OCI-LY3 (cell line): Measurements from ENCODE around the gene MTMR1.

Experiments
- H2AFZ ChIP-seq: fragments of 200-600, 300-600 bp; shearing (Covaris generic); 2 replicates; pipeline ENCODE4 v1.6.0; 2014; ENCODE audit warnings: antibody characterized with exemption, low read depth, low read length
- H3K27ac ChIP-seq: fragments of 200-600, 300-600 bp; sonication (generic); 2 replicates; pipeline ENCODE4 v1.5.1; 2014; ENCODE audit warnings: mild to moderate bottlenecking, low read length, moderate library complexity, mixed read lengths
- H3K27me3 ChIP-seq: fragments of 200-600, 300-600 bp; sonication (generic); 2 replicates; pipeline ENCODE4 v1.6.1; 2014; ENCODE audit warnings: low read depth, low read length, mixed read lengths
- H3K36me3 ChIP-seq: fragments of 200-600, 300-600 bp; sonication (generic); replicated peaks from 2 replicates; pipeline ENCODE3; 2014; ENCODE audit warnings: low read depth, low read length, mixed read lengths
- H3K4me1 ChIP-seq: fragments of 300-600, 200-600 bp; sonication (generic); 2 replicates; pipeline ENCODE4 v1.6.1; 2014; ENCODE audit warnings: low read length, mixed read lengths
- H3K4me2 ChIP-seq: fragments of 200-600, 300-600 bp; sonication (generic); 2 replicates; pipeline ENCODE4 v1.6.1; 2014; ENCODE audit warnings: low read length, mixed read lengths
- H3K4me3 ChIP-seq: fragments of 300-600, 200-600 bp; sonication (generic); 2 replicates; pipeline ENCODE4 v1.5.1; 2014; ENCODE audit warnings: antibody characterized with exemption, mild to moderate bottlenecking, low read length, moderate library complexity
- H3K79me2 ChIP-seq: fragments of 300-600, 200-600 bp; shearing (Covaris generic); 2 replicates; pipeline ENCODE4 v1.6.1; 2014; ENCODE audit warnings: mild to moderate bottlenecking, low read length, mixed read lengths
- H3K9ac ChIP-seq: fragments of 300-600, 200-600 bp; shearing (Covaris generic); 2 replicates; pipeline ENCODE4 v1.6.0; 2014; ENCODE audit warnings: mild to moderate bottlenecking, low read length, moderate library complexity
- H3K9me3 ChIP-seq: fragments of 200-600, 300-600 bp; shearing (Covaris generic); 2 replicates; pipeline ENCODE4 v1.6.1; 2014; ENCODE audit warnings: low read length, mixed read lengths; ENCODE audit not compliant: insufficient read depth
- H4K20me1 ChIP-seq: fragments of 200-600, 300-600 bp; sonication (generic); 2 replicates; pipeline ENCODE4 v1.6.1; 2016; ENCODE audit warnings: low read length, mixed read lengths; ENCODE audit not compliant: insufficient read depth
- CTCF ChIP-seq: fragments of 200-600, 300-600 bp; sonication (generic); IDR thresholded peaks from 2 replicates; pipeline ENCODE4 v1.5.1; 2014; ENCODE audit warnings: antibody characterized with exemption, low read length, low read depth
- EZH2phosphoT487 ChIP-seq: fragments of 200-600 bp; shearing (Covaris generic); IDR thresholded peaks from 2 replicates; pipeline ENCODE4 v1.6.1; 2018; ENCODE audit warnings: antibody characterized with exemption, mixed run types, low read depth

MTMR1 gene

GRCh38 chrX:150753357-150753756 is 60.2 kb downstream of the MTMR1 start:
- Histone ChIP-seq H3K79me2 (no peaks in the 10 kb centered on the region), H3K36me3 (peaks cover 3% of the 10 kb centered on the region), H4K20me1 (no peaks in the 10 kb centered on the region), H3K4me3 (no peak overlapping the region), H3K27ac (no peak overlapping the region), H3K4me1 (no peaks in the 10 kb centered on the region), H3K27me3 (no peaks in the 10 kb centered on the region), H2AFZ (no peak overlapping the region), H3K9me3 (no peaks in the 10 kb centered on the region), H3K9ac (no peak overlapping the region), H3K4me2 (no peak overlapping the region)
- no peak for TF ChIP-seq EZH2phosphoT487
- no peak for TF ChIP-seq CTCF

- no peak overlapping the region for H2AFZ ChIP-seq
- H4K20me1 ChIP-seq: no peaks in the 10 kb centered on the region
- H3K4me1 ChIP-seq: no peaks in the 10 kb centered on the region
- H3K27ac ChIP-seq: no peak overlapping the region
- H3K9me3 ChIP-seq: no peaks in the 10 kb centered on the region
- no peak overlapping the region for H3K4me3 ChIP-seq
- H3K79me2 ChIP-seq: no peaks in the 10 kb centered on the region
- H3K27me3 ChIP-seq: no peaks in the 10 kb centered on the region
- no peak overlapping the region for H3K4me2 ChIP-seq
- TF ChIP-seq EZH2phosphoT487 (no peak), CTCF (no peak)
- no peak overlapping the region for H3K9ac ChIP-seq
- peaks cover 3% of the 10 kb centered on the region for H3K36me3 ChIP-seq
These were observed 60.8 kb downstream of the MTMR1 start for GRCh38 chrX:150753968-150754367.

GRCh38 chrX:150757371-150757770 is 64.2 kb downstream of the MTMR1 start:
- Histone ChIP-seq H3K4me3 (no peak overlapping the region), H3K27ac (no peak overlapping the region), H3K36me3 (peaks cover 3% of the 10 kb centered on the region), H4K20me1 (no peaks in the 10 kb centered on the region), H3K9ac (no peak overlapping the region), H3K79me2 (no peaks in the 10 kb centered on the region), H3K4me1 (no peaks in the 10 kb centered on the region), H2AFZ (no peak overlapping the region), H3K4me2 (no peak overlapping the region), H3K27me3 (no peaks in the 10 kb centered on the region), H3K9me3 (no peaks in the 10 kb centered on the region)
- TF ChIP-seq EZH2phosphoT487 (no peak), CTCF (no peak)

GRCh38 chrX:150759568-150760416 is 66.6 kb downstream of the MTMR1 start:
- no peaks in the 10 kb centered on the region for H3K4me1 ChIP-seq

More at GRCh38 chrX:150759568-150760416, 66.6 kb downstream of the MTMR1 start:
- H3K27me3 ChIP-seq: no peaks in the 10 kb centered on the region
- no peak overlapping the region for H2AFZ ChIP-seq
- no peak overlapping the region for H3K4me2 ChIP-seq
- H3K9ac ChIP-seq: no peak overlapping the region
- H3K79me2 ChIP-seq: no peaks in the 10 kb centered on the region
- H3K9me3 ChIP-seq: no peaks in the 10 kb centered on the region
- no peak overlapping the region for H3K4me3 ChIP-seq
- H3K36me3 ChIP-seq: no peaks in the 10 kb centered on the region
- no peak overlapping the region for H3K27ac ChIP-seq
- H4K20me1 ChIP-seq: no peaks in the 10 kb centered on the region
- TF ChIP-seq EZH2phosphoT487 (no peak), CTCF (no peak)
